ENCODE measurements around the gene FOXK2. TPM values are rescaled to one million over a fixed set of nuclear protein-coding genes. Genes with fewer than 3 reads are reported as not detected.

Gene FOXK2
- total RNA-seq, 1 experiment from 2014 or later, result 72.0 TPM

GRCh38 chr17:82570277-82570676, 50.7 kb downstream of the FOXK2 start:
- no peak overlapping the region for H2BK20ac ChIP-seq (ENCODE audit: low read depth, low read length, poor library complexity, severe bottlenecking)
- Mint-ChIP-seq H3K27me3 (ENCODE audit: low read depth) (no peaks in the 10 kb centered on the region; the same call in 1 of the 2 replicates), H3K27ac (no peak overlapping the region; a peak in 1 of 7 replicates), H3K36me3 (ENCODE audit: insufficient read depth in 1 of 3, low read depth in 3 of 3) (peaks cover 37 to 78% (median 70%) of the 10 kb centered on the region in 3 experiments; a peak in 6 of 7 replicates), H3K4me3 (no peak overlapping the region), H3K9me3 (no peaks in the 10 kb centered on the region), H3K4me1 (peaks cover 12 to 18% of the 10 kb centered on the region in 2 experiments)
- H3K27ac ChIP-seq (ENCODE audit: insufficient read length, low read depth, low read length), result no peak overlapping the region
- no peak overlapping the region for H4K91ac ChIP-seq (ENCODE audit: insufficient read length, low read depth, low read length)
- H3K14ac ChIP-seq (ENCODE audit: insufficient read depth, low read length), result no peak overlapping the region
- no peak overlapping the region for H3K23ac ChIP-seq (ENCODE audit: insufficient read length, low read depth, low read length)
- DNase-seq, result no peak
- H3K79me2 ChIP-seq (ENCODE audit: insufficient read depth, low read length), result peaks cover 8% of the 10 kb centered on the region; the same call in 1 of the 2 replicates
- no peak overlapping the region for H3K4ac ChIP-seq (ENCODE audit: low read depth, low read length)
- H4K8ac ChIP-seq (replicated peaks; ENCODE audit: insufficient read length, low read depth, low read length), result no peak overlapping the region
- no peak overlapping the region for H3T11ph ChIP-seq (ENCODE audit: low read length)
- H3K79me1 ChIP-seq (ENCODE audit: insufficient read depth, low read depth, low read length, poor library complexity, severe bottlenecking), result peaks cover 15% of the 10 kb centered on the region
- H3K56ac ChIP-seq (ENCODE audit: insufficient read length, low read depth, low read length), result no peak overlapping the region
- H3K27me3 ChIP-seq (ENCODE audit: insufficient read depth, low read length), result no peaks in the 10 kb centered on the region
- H2BK120ac ChIP-seq (ENCODE audit: low read depth, low read length, poor library complexity, severe bottlenecking), result no peak overlapping the region
- no peaks in the 10 kb centered on the region for H4K20me1 ChIP-seq (ENCODE audit: control insufficient read depth, insufficient read depth, insufficient read length)
- H2BK12ac ChIP-seq (ENCODE audit: insufficient read length, low read depth, low read length), result no peak overlapping the region
- no peaks in the 10 kb centered on the region for H3K9me3 ChIP-seq (ENCODE audit: control insufficient read depth, low read depth, low read length)
- no peaks in the 10 kb centered on the region for H3K23me2 ChIP-seq (ENCODE audit: insufficient read length, low read depth, low read length, poor library complexity, severe bottlenecking)
- no peak overlapping the region for H4K5ac ChIP-seq (ENCODE audit: insufficient read length, low read depth, low read length)
- no peak overlapping the region for H3K9ac ChIP-seq (ENCODE audit: extremely low read depth, insufficient read length, low read length)
- H3K18ac ChIP-seq (ENCODE audit: insufficient read length, low read depth, low read length), result no peak overlapping the region
- no peak overlapping the region for H2AK5ac ChIP-seq (ENCODE audit: insufficient read length, low read length)
- no CpG with 5 or more reads among the region's 9 CpGs for WGBS (ENCODE audit: extremely low coverage, insufficient read length, low lambda C conversion rate)
- no peak overlapping the region for H3K4me2 ChIP-seq (ENCODE audit: insufficient read depth, insufficient read length, low read length)
- no peak overlapping the region for H2BK5ac ChIP-seq (ENCODE audit: insufficient read length, low read length)
- H3K4me1 ChIP-seq (ENCODE audit: insufficient read depth, low read length), result no peaks in the 10 kb centered on the region; the same call in 1 of the 2 replicates
- H2BK15ac ChIP-seq (ENCODE audit: low read depth, low read length), result no peak overlapping the region
- no peak overlapping the region for H2AFZ ChIP-seq (ENCODE audit: low read length)
- TF ChIP-seq, protein P1, sequence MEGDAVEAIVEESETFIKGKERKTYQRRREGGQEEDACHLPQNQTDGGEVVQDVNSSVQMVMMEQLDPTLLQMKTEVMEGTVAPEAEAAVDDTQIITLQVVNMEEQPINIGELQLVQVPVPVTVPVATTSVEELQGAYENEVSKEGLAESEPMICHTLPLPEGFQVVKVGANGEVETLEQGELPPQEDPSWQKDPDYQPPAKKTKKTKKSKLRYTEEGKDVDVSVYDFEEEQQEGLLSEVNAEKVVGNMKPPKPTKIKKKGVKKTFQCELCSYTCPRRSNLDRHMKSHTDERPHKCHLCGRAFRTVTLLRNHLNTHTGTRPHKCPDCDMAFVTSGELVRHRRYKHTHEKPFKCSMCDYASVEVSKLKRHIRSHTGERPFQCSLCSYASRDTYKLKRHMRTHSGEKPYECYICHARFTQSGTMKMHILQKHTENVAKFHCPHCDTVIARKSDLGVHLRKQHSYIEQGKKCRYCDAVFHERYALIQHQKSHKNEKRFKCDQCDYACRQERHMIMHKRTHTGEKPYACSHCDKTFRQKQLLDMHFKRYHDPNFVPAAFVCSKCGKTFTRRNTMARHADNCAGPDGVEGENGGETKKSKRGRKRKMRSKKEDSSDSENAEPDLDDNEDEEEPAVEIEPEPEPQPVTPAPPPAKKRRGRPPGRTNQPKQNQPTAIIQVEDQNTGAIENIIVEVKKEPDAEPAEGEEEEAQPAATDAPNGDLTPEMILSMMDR (conservative IDR thresholded peaks at IDR 0.05), result no peak

Data from H9 (cell line).